SK-N-SH (cell line): ENCODE results near the gene GPR107. TPM values are rescaled to one million over a fixed set of nuclear protein-coding genes. Genes with fewer than 3 reads are reported as not detected.

Experiments used
- CTCF ChIA-PET: fragments of 300-600, 350-600 bp; formaldehyde crosslinking; extraction: SDS; loops from one replicate; lab custom pipeline; 2021; lab: Yijun Ruan, JAX
- POLR2A ChIA-PET: fragments of 350-600 bp; sonication (Branson Sonifier 250); formaldehyde crosslinking; extraction: SDS; loops from one replicate; lab custom pipeline; 2020; ENCODE audit warnings: antibody characterized with exemption, inconsistent platforms; lab: Yijun Ruan, JAX
- DNase-seq: peaks from one replicate; pipeline ENCODE4 v3.0.0; 2012
- H2AFZ ChIP-seq: fragments of 200-600 bp; sonication (generic); 2 replicates; pipeline ENCODE4 v1.8.1; 2016; ENCODE audit warnings: antibody characterized with exemption, mild to moderate bottlenecking, low read depth
- H3F3A ChIP-seq: fragments of 200-600 bp; sonication (generic); replicated peaks from 2 replicates; pipeline ENCODE3; 2016; ENCODE audit warnings: antibody characterized with exemption, mild to moderate bottlenecking; ENCODE audit not compliant: insufficient read depth
- H3K27ac ChIP-seq, 2 experiments: fragments of 200-500 bp in 1 of 2; fragments of 200-600 bp in 1 of 2; sonication (Bioruptor generic) in 1 of 2; sonication (generic), shearing (Covaris generic) in 1 of 2; 2 replicates each; pipeline versions ENCODE4 v1.5.1 to v1.6.1; 2014 to 2016; ENCODE audit warnings: low read depth in 2 of 2, inconsistent platforms in 1 of 2, low read length in 1 of 2, mild to moderate bottlenecking in 1 of 2, mixed read lengths in 1 of 2
- H3K27me3 ChIP-seq: fragments of 200-600 bp; sonication (generic), shearing (Covaris generic); 2 replicates; pipeline ENCODE4 v1.6.1; 2016; ENCODE audit warnings: mixed run types; ENCODE audit not compliant: insufficient read depth
- H3K36me3 ChIP-seq, 2 experiments: fragments of 200-500 bp in 1 of 2; fragments of 200-600 bp in 1 of 2; sonication (Bioruptor generic) in 1 of 2; sonication (generic) in 1 of 2; replicated peaks in 1 of 2; 2 replicates each; pipeline versions ENCODE3 to v1.5.1; 2014 to 2016; ENCODE audit warnings: low read length in 1 of 2, mild to moderate bottlenecking in 1 of 2; ENCODE audit not compliant: insufficient read depth in 2 of 2, control insufficient read depth in 1 of 2
- H3K4me1 ChIP-seq, 2 experiments: fragments of 200-500 bp in 1 of 2; fragments of 200-600 bp in 1 of 2; sonication (Bioruptor generic) in 1 of 2; sonication (generic), shearing (Covaris generic) in 1 of 2; 2 replicates each; pipeline versions ENCODE4 v1.5.1 to v1.6.1; 2014 to 2016; ENCODE audit warnings: low read depth in 1 of 2, low read length in 1 of 2, mixed run types in 1 of 2; ENCODE audit not compliant: insufficient read depth in 2 of 2, control insufficient read depth in 1 of 2
- H3K4me2 ChIP-seq: fragments of 200-600 bp; sonication (generic), shearing (Covaris generic); 2 replicates; pipeline ENCODE4 v1.6.1; 2017; ENCODE audit warnings: mixed run types
- H3K4me3 ChIP-seq, 2 experiments: fragments of 200-500 bp in 1 of 2; fragments of 200-600 bp in 1 of 2; sonication (Bioruptor generic) in 1 of 2; sonication (generic), shearing (Covaris generic) in 1 of 2; 2 replicates each; pipeline versions ENCODE4 v1.5.1 to v1.8.1; 2014 to 2016; ENCODE audit warnings: low read depth in 2 of 2, inconsistent platforms in 1 of 2, low read length in 1 of 2, mild to moderate bottlenecking in 1 of 2, mixed read lengths in 1 of 2, moderate library complexity in 1 of 2
- H3K79me2 ChIP-seq: fragments of 200-600 bp; sonication (generic); 2 replicates; pipeline ENCODE4 v1.8.1; 2017; ENCODE audit warnings: mild to moderate bottlenecking; ENCODE audit not compliant: insufficient read depth
- H3K9ac ChIP-seq: fragments of 200-600 bp; sonication (generic); 2 replicates; pipeline ENCODE4 v1.6.1; 2017; ENCODE audit warnings: mixed run types
- H3K9me2 ChIP-seq: fragments of 200-600 bp; sonication (generic); 2 replicates; pipeline ENCODE4 v1.6.1; 2017; ENCODE audit warnings: mixed run types
- H3K9me3 ChIP-seq: fragments of 200-600 bp; sonication (generic); 2 replicates; pipeline ENCODE4 v1.6.1; 2017; ENCODE audit warnings: mixed run types, mild to moderate bottlenecking, moderate library complexity
- H4K20me1 ChIP-seq: fragments of 200-600 bp; sonication (generic); 2 replicates; pipeline ENCODE4 v1.6.1; 2017; ENCODE audit warnings: mild to moderate bottlenecking, mixed run types; ENCODE audit not compliant: insufficient read depth
- EP300 ChIP-seq, 2 experiments: IDR thresholded peaks; 2 replicates each; pipeline versions ENCODE4 v1.4.0 to v1.6.1; 2012; ENCODE audit warnings: borderline replicate concordance in 1 of 2, low read depth in 1 of 2, low read length in 1 of 2
- FOSL2 ChIP-seq: IDR thresholded peaks from 2 replicates; pipeline ENCODE4 v1.4.0; 2012; ENCODE audit warnings: low read depth, mild to moderate bottlenecking, moderate library complexity, borderline replicate concordance
- FOXM1 ChIP-seq: IDR thresholded peaks from 2 replicates; pipeline ENCODE4 v1.4.0; 2012; ENCODE audit warnings: low read depth, mild to moderate bottlenecking
- GATA2 ChIP-seq: sonication (generic); formaldehyde crosslinking; IDR thresholded peaks from 2 replicates; pipeline ENCODE4 v1.5.0; 2020; ENCODE audit warnings: mild to moderate bottlenecking, missing genetic modification reagents
- JUND ChIP-seq: IDR thresholded peaks from 2 replicates; pipeline ENCODE4 v1.4.0; 2012
- MEF2A ChIP-seq: IDR thresholded peaks from 2 replicates; pipeline ENCODE4 v1.4.0; 2012; ENCODE audit warnings: low read depth, borderline replicate concordance
- RAD21 ChIP-seq: IDR thresholded peaks from 2 replicates; pipeline ENCODE4 v1.6.1; 2012; ENCODE audit warnings: mild to moderate bottlenecking, low read length
- RXRA ChIP-seq: IDR thresholded peaks from 2 replicates; pipeline ENCODE4 v1.4.0; 2012; ENCODE audit warnings: low read depth, mild to moderate bottlenecking, borderline replicate concordance
- SMC3 ChIP-seq: IDR thresholded peaks from 2 replicates; pipeline ENCODE4 v1.6.1; 2012; ENCODE audit warnings: low read depth, low read length, improper control_type of control experiment
- TAF1 ChIP-seq: IDR thresholded peaks from 2 replicates; pipeline ENCODE4 v1.6.1; 2012; ENCODE audit warnings: low read depth, mild to moderate bottlenecking, low read length, moderate library complexity, borderline replicate concordance
- TCF12 ChIP-seq: IDR thresholded peaks from 2 replicates; pipeline ENCODE4 v1.4.0; 2012
- YY1 ChIP-seq: IDR thresholded peaks from 2 replicates; pipeline ENCODE4 v1.4.0; 2012; ENCODE audit warnings: low read depth, mild to moderate bottlenecking
- WGBS: methylation state at CpG from one replicate; pipeline ENCODE4 v1.1.6; 2017; ENCODE audit warnings: low lambda C conversion rate; 5-methylcytosine and 5-hydroxymethylcytosine counted together
- polyA plus RNA-seq, 3 experiments: library from polyadenylated mRNA; depleted of rRNA; stranded (reverse); fragments of >200 nt; gene quantifications; 2 replicates each; pipeline ENCODE4 v1.2.3, GENCODE V29; 2012
- TF ChIP-seq, protein P1 (sequence below): IDR thresholded peaks from 2 replicates; pipeline ENCODE4 v1.6.1; 2012; ENCODE audit warnings: mild to moderate bottlenecking, low read depth, low read length, moderate library complexity
- TF ChIP-seq, protein P2 (sequence below): fragments of 150-350 bp; IDR thresholded peaks from 2 replicates; pipeline ENCODE4 v1.6.1; 2017; ENCODE audit warnings: antibody characterized with exemption, low read length, low read depth, borderline replicate concordance
- TF ChIP-seq, protein P3 (sequence below): IDR thresholded peaks from 2 replicates; pipeline ENCODE4 v1.4.0; 2012; ENCODE audit warnings: low read depth, borderline replicate concordance
- TF ChIP-seq, protein P4 (sequence below): IDR thresholded peaks from 2 replicates; pipeline ENCODE4 v1.4.0; 2012; ENCODE audit warnings: low read depth

GPR107 gene
- polyA plus RNA-seq, 1 of the 3 experiments (the other 2 are of a cell fraction): 23.0 TPM

DNA sequence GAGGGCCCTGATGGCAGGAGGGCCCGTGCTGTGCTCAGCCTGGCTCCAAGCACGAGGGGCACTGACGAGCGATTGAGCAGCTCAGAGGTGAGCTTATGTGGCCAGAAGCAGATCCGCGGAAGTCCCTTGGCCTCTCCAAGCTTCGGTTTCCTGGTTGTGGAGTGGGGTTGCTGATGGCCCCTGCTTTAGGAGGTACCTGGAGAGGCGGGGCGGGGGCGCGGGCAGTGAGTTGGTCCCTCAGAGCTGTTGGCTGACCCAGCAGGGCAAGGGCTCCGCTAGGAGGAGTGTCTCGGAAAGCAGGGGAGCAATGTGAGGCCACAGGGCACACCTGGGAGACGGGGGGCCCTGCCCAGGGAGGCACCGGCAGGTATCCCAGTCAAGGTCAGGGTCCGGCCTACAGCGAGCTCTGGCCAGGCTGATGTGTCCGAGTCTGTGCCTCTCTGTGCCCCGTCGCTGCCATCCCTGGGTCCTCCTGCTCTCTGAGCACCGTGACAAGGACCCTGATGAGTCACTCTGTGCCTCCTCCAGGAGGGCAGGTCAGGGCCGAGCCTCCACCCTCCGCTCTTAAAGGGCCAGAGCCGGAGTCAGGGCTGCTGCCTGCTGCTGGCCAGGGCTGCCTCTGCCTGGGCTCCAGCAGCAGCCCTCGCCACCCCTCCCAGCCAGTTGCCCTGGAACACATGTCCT is 133.3 kb downstream of the GPR107 start:
- H3K36me3 ChIP-seq: no peaks in the 10 kb centered on the region
- peaks cover 97% of the 10 kb centered on the region for H3K79me2 ChIP-seq
- peaks cover 84% of the 10 kb centered on the region for H4K20me1 ChIP-seq
- 0 out of 2 replicates have a peak overlapping the region, but pooled peaks have one; percentile 1 for H3K9ac ChIP-seq
- peaks cover 27% of the 10 kb centered on the region for H3F3A ChIP-seq
- peak overlapping the region; percentile 21 to 48; a peak in 2 of 4 replicates for H3K27ac ChIP-seq
- peak overlapping the region; percentile 83 for H3K4me2 ChIP-seq
- no peaks in the 10 kb centered on the region for H3K9me3 ChIP-seq
- no peak overlapping the region for H2AFZ ChIP-seq
- peaks cover 43 to 57% of the 10 kb centered on the region in 2 experiments; a peak in 3 of 4 replicates for H3K4me1 ChIP-seq
- H3K27me3 ChIP-seq: no peaks in the 10 kb centered on the region
- no peak for TF ChIP-seq RAD21
- TF ChIP-seq TCF12: no peak
- no peak for TF ChIP-seq SMC3
- TF ChIP-seq, protein P1, sequence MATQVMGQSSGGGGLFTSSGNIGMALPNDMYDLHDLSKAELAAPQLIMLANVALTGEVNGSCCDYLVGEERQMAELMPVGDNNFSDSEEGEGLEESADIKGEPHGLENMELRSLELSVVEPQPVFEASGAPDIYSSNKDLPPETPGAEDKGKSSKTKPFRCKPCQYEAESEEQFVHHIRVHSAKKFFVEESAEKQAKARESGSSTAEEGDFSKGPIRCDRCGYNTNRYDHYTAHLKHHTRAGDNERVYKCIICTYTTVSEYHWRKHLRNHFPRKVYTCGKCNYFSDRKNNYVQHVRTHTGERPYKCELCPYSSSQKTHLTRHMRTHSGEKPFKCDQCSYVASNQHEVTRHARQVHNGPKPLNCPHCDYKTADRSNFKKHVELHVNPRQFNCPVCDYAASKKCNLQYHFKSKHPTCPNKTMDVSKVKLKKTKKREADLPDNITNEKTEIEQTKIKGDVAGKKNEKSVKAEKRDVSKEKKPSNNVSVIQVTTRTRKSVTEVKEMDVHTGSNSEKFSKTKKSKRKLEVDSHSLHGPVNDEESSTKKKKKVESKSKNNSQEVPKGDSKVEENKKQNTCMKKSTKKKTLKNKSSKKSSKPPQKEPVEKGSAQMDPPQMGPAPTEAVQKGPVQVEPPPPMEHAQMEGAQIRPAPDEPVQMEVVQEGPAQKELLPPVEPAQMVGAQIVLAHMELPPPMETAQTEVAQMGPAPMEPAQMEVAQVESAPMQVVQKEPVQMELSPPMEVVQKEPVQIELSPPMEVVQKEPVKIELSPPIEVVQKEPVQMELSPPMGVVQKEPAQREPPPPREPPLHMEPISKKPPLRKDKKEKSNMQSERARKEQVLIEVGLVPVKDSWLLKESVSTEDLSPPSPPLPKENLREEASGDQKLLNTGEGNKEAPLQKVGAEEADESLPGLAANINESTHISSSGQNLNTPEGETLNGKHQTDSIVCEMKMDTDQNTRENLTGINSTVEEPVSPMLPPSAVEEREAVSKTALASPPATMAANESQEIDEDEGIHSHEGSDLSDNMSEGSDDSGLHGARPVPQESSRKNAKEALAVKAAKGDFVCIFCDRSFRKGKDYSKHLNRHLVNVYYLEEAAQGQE: no peak
- TF ChIP-seq EP300 (IDR thresholded peaks at IDR 0.05; ENCODE audit: borderline replicate concordance in 1 of 2, low read depth in 1 of 2, low read length in 1 of 2): no peak
- TF ChIP-seq FOSL2: peak; percentile 72; the same call in 1 of the 2 replicates
- no peak for TF ChIP-seq MEF2A
- no peak for TF ChIP-seq YY1
- TF ChIP-seq, protein P2, sequence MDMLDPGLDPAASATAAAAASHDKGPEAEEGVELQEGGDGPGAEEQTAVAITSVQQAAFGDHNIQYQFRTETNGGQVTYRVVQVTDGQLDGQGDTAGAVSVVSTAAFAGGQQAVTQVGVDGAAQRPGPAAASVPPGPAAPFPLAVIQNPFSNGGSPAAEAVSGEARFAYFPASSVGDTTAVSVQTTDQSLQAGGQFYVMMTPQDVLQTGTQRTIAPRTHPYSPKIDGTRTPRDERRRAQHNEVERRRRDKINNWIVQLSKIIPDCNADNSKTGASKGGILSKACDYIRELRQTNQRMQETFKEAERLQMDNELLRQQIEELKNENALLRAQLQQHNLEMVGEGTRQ: no peak
- TF ChIP-seq, protein P3, sequence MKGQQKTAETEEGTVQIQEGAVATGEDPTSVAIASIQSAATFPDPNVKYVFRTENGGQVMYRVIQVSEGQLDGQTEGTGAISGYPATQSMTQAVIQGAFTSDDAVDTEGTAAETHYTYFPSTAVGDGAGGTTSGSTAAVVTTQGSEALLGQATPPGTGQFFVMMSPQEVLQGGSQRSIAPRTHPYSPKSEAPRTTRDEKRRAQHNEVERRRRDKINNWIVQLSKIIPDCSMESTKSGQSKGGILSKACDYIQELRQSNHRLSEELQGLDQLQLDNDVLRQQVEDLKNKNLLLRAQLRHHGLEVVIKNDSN: no peak
- TF ChIP-seq, protein P4, sequence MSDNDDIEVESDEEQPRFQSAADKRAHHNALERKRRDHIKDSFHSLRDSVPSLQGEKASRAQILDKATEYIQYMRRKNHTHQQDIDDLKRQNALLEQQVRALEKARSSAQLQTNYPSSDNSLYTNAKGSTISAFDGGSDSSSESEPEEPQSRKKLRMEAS: peak; percentile 50; the same call in 1 of the 2 replicates
- no peak for TF ChIP-seq FOXM1
- no peak for TF ChIP-seq TAF1
- TF ChIP-seq JUND: peak; percentile 45; the same call in 1 of the 2 replicates
- no peak for TF ChIP-seq GATA2 (CRISPR knock-in tag)
- TF ChIP-seq RXRA: no peak
- peak overlapping the region in 1 of 2 experiments; percentile 7; a peak in 1 of 4 replicates for H3K4me3 ChIP-seq
- CTCF ChIA-PET: interaction anchor here (0.9 to 1.7 kb wide), 2 partner anchors 49 to 80 kb away, joined by 3 to 4 read pairs; no protein-coding TSS in a partner anchor
- POLR2A ChIA-PET: no interaction called here
- WGBS: 73% methylated on average over 3 of the region's 25 CpGs
- DNase-seq: peak; percentile 69
- H3K9me2 ChIP-seq: no peaks in the 10 kb centered on the region
